HG02763 (cell line): ENCODE measurements around the gene DDIT3.
"Not testable (repeated sequence)": the region's sequence is repeated elsewhere in the genome, so short reads cannot be mapped to it uniquely, and the experiment has no call there.

Source experiments
- ATAC-seq: cut with Tn5 transposase; IDR thresholded peaks from one replicate; pipeline ENCODE4 v1.9.1; 2021; ENCODE audit warnings: mild to moderate bottlenecking, moderate library complexity; ENCODE audit not compliant: unreplicated experiment

The DDIT3 gene

GRCh38 chr12:57514246-57514645, 6.1 kb downstream of the DDIT3 start:
- not testable (repeated sequence) for ATAC-seq

GRCh38 chr12:57513677-57514076, 6.6 kb downstream of the DDIT3 start:
- ATAC-seq = not testable (repeated sequence)

GRCh38 chr12:57513266-57513665, 7.0 kb downstream of the DDIT3 start:
- no peak for ATAC-seq

GRCh38 chr12:57512665-57513064, 7.6 kb downstream of the DDIT3 start:
- no peak for ATAC-seq

GRCh38 chr12:57511588-57512325, 8.6 kb downstream of the DDIT3 start:
- no peak for ATAC-seq

GRCh38 chr12:57511161-57511560, 9.2 kb downstream of the DDIT3 start:
- ATAC-seq = no peak

GRCh38 chr12:57507796-57508195, 12.5 kb downstream of the DDIT3 start:
- not testable (repeated sequence) for ATAC-seq

- not testable (repeated sequence) for ATAC-seq
Measured at GRCh38 chr12:57506541-57506940, 13.8 kb downstream of the DDIT3 start.

- ATAC-seq = not testable (repeated sequence)
Measured at GRCh38 chr12:57502311-57502969, 17.9 kb downstream of the DDIT3 start.

GRCh38 chr12:57500213-57500612, 20.1 kb downstream of the DDIT3 start:
- ATAC-seq = no peak

- no peak for ATAC-seq
Measured at GRCh38 chr12:57498571-57498970, 21.7 kb downstream of the DDIT3 start.

GRCh38 chr12:57498132-57498502, 22.2 kb downstream of the DDIT3 start:
- no peak for ATAC-seq

GRCh38 chr12:57497223-57498131, 22.8 kb downstream of the DDIT3 start:
- no peak for ATAC-seq

GRCh38 chr12:57496822-57497221, 23.5 kb downstream of the DDIT3 start:
- no peak for ATAC-seq

- not testable (repeated sequence) for ATAC-seq
Measured at GRCh38 chr12:57495051-57495701, 25.1 kb downstream of the DDIT3 start.

GRCh38 chr12:57491393-57492280, 28.7 kb downstream of the DDIT3 start:
- ATAC-seq = no peak

GRCh38 chr12:57490126-57490525, 30.2 kb downstream of the DDIT3 start:
- no peak for ATAC-seq

- ATAC-seq = no peak
Measured at GRCh38 chr12:57489157-57489641, 31.1 kb downstream of the DDIT3 start.

GRCh38 chr12:57488402-57489156, 31.7 kb downstream of the DDIT3 start:
- no peak for ATAC-seq
